ENCODE data around the gene ENPP3.

DNA sequence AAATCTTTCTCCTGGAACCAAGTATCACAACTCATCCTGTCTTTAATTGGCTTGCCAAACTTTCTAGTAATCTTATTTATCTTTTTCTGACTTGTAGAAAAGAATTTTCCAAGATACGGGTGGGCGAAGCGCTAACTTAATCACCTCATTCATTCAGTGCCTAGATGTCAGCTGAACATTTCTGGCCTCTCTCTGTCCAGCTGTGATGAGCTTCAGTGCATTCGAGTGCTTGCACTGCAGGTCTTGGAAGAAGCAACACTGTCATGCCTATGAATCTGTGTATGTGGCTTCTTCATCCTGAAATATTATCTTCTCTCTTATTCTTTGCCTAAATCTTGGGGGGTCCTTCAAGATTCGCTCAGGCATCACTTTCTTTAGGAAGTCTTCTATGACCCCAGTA lies 154.4 kb downstream of the ENPP3 start:
- TF ChIP-seq YY1 (IDR thresholded peaks at IDR 0.05; ENCODE audit: insufficient read depth, insufficient replicate concordance, low read depth, low read length) (no peak), ZFP1 (CRISPR knock-in tag; IDR thresholded peaks at IDR 0.05) (no peak), PTBP1 (IDR thresholded peaks at IDR 0.05; ENCODE audit: low read depth, low read length, poor library complexity, severe bottlenecking) (no peak), POLR2A (IDR thresholded peaks at IDR 0.05; ENCODE audit: insufficient read depth in 1 of 2, low read depth in 2 of 2, low read length in 2 of 2) (no peak)
- TF ChIP-seq, protein P1, sequence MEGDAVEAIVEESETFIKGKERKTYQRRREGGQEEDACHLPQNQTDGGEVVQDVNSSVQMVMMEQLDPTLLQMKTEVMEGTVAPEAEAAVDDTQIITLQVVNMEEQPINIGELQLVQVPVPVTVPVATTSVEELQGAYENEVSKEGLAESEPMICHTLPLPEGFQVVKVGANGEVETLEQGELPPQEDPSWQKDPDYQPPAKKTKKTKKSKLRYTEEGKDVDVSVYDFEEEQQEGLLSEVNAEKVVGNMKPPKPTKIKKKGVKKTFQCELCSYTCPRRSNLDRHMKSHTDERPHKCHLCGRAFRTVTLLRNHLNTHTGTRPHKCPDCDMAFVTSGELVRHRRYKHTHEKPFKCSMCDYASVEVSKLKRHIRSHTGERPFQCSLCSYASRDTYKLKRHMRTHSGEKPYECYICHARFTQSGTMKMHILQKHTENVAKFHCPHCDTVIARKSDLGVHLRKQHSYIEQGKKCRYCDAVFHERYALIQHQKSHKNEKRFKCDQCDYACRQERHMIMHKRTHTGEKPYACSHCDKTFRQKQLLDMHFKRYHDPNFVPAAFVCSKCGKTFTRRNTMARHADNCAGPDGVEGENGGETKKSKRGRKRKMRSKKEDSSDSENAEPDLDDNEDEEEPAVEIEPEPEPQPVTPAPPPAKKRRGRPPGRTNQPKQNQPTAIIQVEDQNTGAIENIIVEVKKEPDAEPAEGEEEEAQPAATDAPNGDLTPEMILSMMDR (CRISPR knock-in tag; IDR thresholded peaks at IDR 0.05): no peak
- TF ChIP-seq, protein P2, sequence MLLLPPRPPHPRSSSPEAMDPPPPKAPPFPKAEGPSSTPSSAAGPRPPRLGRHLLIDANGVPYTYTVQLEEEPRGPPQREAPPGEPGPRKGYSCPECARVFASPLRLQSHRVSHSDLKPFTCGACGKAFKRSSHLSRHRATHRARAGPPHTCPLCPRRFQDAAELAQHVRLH (CRISPR knock-in tag; IDR thresholded peaks at IDR 0.05; ENCODE audit: borderline replicate concordance, low read depth): no peak
